PC-9 (cell line): ENCODE measurements around the gene PSMB7.

Experiments used
- EZH2 ChIP-seq: fragments of 200-600 bp; sonication (generic); IDR thresholded peaks from 2 replicates; pipeline ENCODE4 v1.8.0; 2017; ENCODE audit warnings: antibody characterized with exemption, low read depth
- TF ChIP-seq, protein P1 (sequence below): fragments of 200-600 bp; sonication (generic); conservative IDR thresholded peaks from 2 replicates; pipeline ENCODE4 v1.6.1; 2017; ENCODE audit warnings: mixed run types, antibody characterized with exemption, mild to moderate bottlenecking, moderate library complexity

DNA sequence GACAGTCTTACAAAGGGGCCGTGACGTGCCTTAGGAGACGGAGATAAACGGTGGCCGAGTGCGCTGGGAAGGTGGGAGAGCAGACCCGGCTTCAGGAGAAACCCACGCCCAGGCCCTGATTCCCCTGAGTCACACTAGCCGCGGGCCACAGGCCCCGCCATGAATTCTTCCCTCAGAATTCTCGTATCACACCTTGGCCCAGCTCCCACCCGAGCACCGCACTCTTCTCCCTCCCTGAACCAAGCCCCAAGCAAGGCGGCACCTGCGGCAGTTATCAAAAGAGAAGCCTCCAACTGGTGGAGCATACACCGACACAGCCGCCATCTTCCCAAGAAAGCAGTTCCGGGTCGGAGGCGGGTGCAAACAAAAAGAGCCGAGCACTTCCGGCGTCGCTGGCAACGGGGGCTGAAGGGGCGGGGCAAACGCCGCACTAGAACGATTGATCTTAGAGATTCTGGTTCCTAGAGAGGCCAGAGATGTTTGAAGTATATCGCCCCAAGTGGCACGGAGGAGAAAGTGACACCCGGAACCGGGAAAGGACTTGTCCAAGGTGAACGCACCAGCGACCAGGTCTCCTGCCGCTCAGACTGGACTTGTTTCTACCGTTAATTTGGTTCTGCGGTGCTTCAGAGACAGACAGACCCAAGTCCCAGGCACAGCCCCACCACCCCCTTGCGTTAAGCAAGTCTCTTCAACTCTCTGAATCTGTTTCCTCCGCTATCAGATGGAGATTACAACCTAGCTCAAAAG, at the start of gene PSMB7:
- TF ChIP-seq, protein P1, sequence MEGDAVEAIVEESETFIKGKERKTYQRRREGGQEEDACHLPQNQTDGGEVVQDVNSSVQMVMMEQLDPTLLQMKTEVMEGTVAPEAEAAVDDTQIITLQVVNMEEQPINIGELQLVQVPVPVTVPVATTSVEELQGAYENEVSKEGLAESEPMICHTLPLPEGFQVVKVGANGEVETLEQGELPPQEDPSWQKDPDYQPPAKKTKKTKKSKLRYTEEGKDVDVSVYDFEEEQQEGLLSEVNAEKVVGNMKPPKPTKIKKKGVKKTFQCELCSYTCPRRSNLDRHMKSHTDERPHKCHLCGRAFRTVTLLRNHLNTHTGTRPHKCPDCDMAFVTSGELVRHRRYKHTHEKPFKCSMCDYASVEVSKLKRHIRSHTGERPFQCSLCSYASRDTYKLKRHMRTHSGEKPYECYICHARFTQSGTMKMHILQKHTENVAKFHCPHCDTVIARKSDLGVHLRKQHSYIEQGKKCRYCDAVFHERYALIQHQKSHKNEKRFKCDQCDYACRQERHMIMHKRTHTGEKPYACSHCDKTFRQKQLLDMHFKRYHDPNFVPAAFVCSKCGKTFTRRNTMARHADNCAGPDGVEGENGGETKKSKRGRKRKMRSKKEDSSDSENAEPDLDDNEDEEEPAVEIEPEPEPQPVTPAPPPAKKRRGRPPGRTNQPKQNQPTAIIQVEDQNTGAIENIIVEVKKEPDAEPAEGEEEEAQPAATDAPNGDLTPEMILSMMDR: peak; percentile 87
- TF ChIP-seq EZH2: no peak
